GM19395 (cell line): ENCODE measurements around the gene RAPGEF1.

Source experiments
- ATAC-seq: cut with Tn5 transposase; IDR thresholded peaks from one replicate; pipeline ENCODE4 v1.9.1; 2021; ENCODE audit warnings: mild to moderate bottlenecking, moderate library complexity; ENCODE audit not compliant: unreplicated experiment

RAPGEF1 gene

DNA sequence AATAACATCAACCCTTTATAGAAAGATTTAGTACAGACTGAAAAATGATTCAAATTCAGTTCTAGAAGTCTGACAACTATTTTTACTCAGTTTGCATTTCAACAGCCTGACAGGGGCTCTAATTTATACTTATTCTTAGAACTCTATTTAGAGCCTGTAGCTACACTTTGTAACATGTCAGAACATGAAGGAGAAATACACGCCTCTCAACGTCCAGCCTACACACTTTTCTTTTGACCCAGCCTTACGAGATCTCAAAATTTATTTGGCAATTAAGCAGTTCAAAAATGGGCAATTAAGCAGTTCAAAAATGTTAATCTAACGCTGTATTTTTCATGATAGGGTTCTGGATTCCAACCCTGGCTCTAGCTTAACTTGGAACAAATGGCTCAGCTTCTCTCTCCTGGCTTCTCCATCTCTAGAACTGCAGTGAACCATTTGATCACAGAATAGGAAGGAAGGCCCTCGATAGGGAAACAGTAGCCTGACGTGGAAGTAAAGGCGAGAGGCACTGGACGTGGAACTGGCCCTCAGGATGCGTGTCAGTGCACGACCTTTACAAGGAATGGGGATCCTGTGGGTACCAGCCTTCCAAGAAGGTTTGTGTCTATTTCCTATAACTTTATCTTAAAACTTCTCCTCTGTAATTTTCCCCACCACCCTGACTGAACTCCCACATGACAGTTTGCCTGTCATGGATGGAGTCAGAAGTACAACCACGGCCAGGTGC lies 128.1 kb downstream of the RAPGEF1 start:
- no peak for ATAC-seq

- ATAC-seq: no peak
Observed at GRCh38 chr9:131610231-131610761, 129.6 kb downstream of the RAPGEF1 start.

- no peak for ATAC-seq
Observed at GRCh38 chr9:131609099-131609830, 130.6 kb downstream of the RAPGEF1 start.

DNA sequence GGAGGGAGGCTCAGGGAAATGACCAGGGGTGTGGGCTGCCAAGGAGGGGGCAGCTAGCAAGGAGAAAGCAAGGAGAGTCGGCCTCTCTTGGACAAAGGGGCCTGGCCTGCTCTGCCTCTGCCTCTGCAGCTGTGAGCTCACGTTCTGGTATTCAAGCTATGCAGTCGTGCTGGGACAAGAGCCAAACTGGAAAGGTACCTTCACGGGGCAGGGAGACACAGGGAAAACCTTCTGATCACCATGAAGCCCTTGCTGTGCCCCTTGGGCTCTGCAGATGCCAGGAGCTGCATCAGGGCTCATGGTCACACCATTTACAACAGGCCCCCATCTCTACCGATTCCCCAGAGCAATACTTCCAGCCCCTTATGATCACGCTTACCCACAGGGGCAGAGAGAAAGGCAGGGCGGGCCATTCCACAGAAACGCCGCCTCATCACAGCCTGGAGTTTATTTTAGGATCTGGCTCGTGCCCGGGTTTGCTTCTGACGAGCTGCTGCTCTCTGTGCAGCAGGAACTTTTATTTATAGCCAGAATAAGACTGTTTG lies 131.3 kb downstream of the RAPGEF1 start:
- no peak for ATAC-seq

DNA sequence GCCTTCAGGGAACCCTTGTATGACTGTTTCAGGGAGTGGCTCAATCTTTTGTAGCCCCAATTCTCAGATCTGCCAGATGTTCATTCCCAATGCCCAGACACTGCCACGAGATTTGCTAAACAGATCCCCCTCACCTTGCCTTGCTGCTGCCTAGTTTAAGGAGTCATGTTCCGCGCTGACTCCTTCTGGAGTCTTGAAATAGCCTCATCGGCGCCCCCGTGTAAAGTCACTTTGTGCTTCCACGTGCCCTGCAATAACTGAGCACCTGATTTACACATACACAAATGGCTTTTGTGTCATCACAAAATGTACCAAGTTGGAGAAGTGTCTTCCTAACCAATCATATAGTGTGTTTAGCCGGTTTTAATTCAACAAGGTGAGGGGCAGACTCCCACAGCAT lies 132.3 kb downstream of the RAPGEF1 start:
- ATAC-seq: no peak

DNA sequence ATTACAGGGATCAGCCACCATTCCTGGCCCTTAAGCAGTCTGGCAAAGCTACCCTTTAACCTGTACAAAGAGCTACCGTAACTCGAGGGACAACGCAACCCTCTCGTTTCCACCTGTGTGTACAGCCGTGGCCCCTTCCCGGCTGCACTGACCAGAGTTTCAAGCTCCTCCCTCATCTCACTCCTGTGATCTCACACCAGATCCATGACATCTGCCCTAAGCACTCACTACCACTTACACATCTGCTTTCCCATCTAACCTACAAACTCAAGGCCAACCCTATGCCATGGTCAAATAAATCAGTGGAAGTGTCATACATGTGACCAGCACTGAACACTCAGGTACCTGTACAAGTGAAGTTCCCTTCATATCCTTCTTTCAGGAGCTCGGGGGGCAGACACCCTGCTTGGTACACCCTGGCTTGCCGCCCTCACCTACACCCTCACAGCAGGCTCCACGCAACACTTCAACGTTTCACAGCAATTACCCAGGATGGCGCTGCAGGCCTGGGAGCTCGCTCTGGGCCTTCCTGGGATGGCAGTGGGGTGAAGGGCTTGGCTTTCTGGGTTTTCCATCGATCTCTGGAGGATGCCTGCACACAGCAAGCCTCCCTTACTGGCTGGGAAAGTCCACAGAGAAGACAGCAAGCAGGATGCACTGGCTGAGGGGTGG lies 132.8 kb downstream of the RAPGEF1 start:
- no peak for ATAC-seq

GRCh38 chr9:131605770-131606590 lies 133.9 kb downstream of the RAPGEF1 start:
- ATAC-seq: no peak

DNA sequence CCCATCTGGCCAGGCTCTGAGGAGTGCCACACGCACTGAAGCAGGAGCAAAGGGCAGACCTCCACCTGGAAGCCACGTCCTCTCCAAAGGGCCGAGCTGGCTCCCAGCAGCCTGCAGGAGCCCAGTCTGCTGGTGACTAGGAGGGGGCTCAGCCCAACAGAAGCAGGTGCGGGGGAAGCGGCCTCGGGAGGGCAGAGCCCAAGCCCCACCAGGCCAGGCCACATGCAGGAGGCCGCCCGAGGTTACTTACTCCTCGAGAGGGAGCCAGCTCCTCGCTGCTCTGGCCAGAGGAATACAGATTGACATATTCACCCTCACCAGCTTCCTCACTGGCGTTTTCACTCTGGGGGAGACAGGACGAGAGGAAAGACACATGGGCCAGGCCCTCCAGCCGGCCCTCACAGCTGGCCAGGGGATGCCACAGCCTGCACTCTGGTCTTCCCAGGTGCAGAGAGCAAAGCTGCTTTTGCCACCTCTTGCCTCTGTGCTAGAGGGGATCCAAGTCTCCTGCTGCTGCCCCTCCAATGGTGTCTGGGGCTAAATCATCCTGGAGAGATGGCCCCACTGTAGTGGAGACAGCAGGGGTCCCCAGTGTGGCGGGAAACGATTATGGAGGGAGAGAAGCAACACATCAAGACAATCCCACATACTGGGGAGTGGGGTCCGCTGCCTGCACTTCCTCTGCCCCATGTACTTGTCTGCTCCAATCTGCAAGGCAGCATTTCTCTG lies 136.0 kb downstream of the RAPGEF1 start:
- ATAC-seq: no peak

DNA sequence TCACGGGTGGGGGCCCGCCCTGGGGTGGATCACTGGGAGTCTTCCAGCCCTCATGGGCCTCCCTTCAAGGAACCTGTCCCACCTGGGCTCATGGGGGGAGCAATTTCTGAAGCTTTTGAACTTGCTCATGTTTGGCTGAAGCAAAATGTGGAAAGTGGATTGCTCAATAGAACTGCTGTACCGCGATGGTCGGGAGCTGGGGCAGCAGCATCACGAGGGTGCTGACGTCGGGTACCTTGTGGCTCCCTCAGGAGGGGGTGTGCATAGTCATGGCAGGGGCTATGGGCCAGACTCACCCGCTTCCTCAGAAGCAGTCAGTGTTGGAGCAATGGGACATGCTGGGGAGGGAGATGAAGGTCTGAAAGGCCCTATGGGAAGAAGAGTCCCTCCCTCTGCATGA lies 136.7 kb downstream of the RAPGEF1 start:
- no peak for ATAC-seq

GRCh38 chr9:131601683-131602181 lies 138.1 kb downstream of the RAPGEF1 start:
- ATAC-seq: no peak

GRCh38 chr9:131598121-131598520 lies 141.8 kb downstream of the RAPGEF1 start:
- ATAC-seq: no peak

- no peak for ATAC-seq
Observed at GRCh38 chr9:131597246-131597645, 142.6 kb downstream of the RAPGEF1 start.

DNA sequence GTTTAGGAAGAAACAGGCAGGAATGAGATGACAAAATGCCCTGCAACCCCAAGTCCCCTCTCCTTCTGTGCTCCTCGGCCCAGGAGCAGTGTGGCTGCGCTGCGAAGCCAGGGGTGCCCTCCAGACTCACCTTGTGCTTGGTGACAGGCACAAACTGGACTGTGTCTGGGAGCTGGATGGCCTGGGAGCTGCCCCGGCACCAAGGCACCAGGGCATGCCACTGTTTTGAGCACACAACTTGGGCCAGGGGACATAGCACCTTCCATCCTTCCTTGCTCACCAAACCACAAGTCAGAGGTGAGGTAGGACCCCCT lies 143.5 kb downstream of the RAPGEF1 start:
- ATAC-seq: no peak

GRCh38 chr9:131595696-131596429 lies 144.0 kb downstream of the RAPGEF1 start:
- no peak for ATAC-seq

- no peak for ATAC-seq
Observed at GRCh38 chr9:131594906-131595665, 144.8 kb downstream of the RAPGEF1 start.

- no peak for ATAC-seq
Observed at GRCh38 chr9:131593936-131594665, 145.8 kb downstream of the RAPGEF1 start.

- ATAC-seq: no peak
Observed at GRCh38 chr9:131593091-131593820, 146.6 kb downstream of the RAPGEF1 start.
